GM21576 (cell line): Measurements from ENCODE around the gene MCF2L.
"Not testable (repeated sequence)": the region's sequence is repeated elsewhere in the genome, so short reads cannot be mapped to it uniquely, and the experiment has no call there.

Experiments used
- ATAC-seq: cut with Tn5 transposase; IDR thresholded peaks from one replicate; pipeline ENCODE4 v1.9.1; 2021; ENCODE audit warnings: mild to moderate bottlenecking, moderate library complexity; ENCODE audit not compliant: unreplicated experiment

MCF2L gene, protein sequence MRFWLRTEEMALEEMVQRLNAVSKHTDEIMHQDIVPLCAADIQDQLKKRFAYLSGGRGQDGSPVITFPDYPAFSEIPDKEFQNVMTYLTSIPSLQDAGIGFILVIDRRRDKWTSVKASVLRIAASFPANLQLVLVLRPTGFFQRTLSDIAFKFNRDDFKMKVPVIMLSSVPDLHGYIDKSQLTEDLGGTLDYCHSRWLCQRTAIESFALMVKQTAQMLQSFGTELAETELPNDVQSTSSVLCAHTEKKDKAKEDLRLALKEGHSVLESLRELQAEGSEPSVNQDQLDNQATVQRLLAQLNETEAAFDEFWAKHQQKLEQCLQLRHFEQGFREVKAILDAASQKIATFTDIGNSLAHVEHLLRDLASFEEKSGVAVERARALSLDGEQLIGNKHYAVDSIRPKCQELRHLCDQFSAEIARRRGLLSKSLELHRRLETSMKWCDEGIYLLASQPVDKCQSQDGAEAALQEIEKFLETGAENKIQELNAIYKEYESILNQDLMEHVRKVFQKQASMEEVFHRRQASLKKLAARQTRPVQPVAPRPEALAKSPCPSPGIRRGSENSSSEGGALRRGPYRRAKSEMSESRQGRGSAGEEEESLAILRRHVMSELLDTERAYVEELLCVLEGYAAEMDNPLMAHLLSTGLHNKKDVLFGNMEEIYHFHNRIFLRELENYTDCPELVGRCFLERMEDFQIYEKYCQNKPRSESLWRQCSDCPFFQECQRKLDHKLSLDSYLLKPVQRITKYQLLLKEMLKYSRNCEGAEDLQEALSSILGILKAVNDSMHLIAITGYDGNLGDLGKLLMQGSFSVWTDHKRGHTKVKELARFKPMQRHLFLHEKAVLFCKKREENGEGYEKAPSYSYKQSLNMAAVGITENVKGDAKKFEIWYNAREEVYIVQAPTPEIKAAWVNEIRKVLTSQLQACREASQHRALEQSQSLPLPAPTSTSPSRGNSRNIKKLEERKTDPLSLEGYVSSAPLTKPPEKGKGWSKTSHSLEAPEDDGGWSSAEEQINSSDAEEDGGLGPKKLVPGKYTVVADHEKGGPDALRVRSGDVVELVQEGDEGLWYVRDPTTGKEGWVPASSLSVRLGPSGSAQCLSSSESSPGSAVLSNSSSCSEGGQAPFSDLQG

DNA sequence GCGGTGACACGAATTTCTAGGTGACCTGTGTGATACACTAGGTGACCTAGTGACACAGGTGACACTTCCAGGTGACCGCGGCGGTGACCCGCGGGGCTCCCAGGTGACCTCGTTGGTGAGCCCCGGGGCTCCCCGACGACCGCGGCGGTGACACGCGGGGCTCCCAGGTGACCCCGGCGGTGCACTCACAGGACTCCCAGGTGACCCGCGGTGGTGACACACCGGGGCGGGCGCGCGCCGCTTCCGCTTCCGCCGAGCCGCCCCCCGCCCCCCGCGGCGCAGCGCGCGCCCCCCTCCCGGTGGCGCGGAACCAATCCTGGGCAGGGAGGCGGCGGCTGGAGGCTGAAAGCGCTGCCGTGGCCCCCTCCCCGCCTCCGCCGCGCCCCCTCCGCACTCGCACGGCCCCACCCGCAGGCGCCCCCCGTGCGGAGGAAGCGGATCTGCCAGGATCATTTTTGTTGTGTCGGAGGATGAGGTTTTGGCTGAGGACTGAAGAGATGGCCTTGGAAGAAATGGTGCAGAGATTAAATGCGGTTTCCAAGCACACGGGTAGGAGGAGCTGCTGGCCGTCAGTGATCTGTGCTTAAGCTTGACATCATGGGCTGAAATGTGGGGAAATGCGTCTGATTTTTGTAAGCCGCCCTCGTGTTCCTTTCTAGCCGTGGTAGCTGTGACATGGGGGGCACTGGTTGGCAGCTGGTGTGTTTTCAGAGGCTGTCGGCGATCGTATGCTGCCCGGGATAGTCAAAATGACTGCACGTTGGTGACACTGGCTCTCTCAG is at the start of gene MCF2L:
MCF2L (plus strand) TSS at position 305 of the 782 bp plus-strand sequence; CDS start at position 471, 166 bp downstream.
- ATAC-seq = no peak

DNA sequence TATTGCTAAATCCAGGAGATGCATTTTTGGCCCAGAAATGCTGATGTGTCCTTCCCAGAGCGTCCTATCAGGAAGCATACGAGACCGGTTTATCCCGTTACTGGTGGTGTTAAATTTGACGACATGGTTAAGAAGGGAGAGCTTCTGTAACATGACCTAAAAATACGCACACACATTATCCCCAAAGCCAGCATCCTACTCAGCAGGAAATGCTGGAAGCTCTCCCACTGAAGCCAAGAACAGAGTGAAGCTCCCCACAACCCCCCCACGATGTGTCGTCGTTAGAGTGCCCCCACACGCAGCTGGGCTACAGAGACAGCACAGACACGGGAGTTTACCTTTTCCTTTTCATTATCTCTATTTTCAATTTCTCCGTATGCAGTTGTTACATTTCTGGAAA is 45.1 kb upstream of the MCF2L start:
- ATAC-seq = no peak

DNA sequence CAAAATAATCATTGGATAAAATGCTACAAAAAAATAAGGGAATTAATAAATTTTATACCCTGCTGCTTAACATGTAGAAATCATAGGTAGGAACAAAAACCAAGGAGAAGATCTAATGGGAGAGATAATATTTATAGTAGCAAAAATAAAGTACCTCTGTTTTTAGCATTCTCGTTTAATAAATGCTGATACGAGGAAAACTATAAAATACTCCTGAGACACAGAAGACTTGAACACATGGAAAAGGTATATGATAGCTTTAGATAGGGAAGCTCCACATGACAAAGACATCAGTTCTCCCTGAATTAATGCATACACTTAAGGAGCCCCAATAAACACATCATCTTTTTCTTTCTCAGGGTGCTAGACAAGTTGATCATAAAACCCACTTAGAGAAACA is 44.6 kb upstream of the MCF2L start:
- no peak for ATAC-seq

DNA sequence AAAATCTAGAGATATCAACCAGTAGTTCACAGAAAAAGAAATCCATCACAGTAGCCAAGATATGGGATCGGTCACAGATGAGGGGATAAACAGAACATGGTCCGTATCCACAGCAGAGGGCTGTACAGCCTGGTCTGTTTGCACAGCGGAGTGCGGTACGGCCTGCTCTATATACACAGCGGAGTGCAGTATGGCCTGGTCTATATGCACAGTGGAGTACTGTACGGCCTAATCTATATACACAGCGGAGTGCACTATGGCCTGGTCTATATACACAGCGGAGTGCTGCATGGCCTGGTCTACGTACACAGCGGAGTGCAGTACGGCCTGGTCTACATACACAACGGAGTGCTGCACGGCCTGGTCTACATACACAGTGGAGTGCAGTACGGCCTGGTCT is 43.0 kb upstream of the MCF2L start:
- ATAC-seq = no peak

DNA sequence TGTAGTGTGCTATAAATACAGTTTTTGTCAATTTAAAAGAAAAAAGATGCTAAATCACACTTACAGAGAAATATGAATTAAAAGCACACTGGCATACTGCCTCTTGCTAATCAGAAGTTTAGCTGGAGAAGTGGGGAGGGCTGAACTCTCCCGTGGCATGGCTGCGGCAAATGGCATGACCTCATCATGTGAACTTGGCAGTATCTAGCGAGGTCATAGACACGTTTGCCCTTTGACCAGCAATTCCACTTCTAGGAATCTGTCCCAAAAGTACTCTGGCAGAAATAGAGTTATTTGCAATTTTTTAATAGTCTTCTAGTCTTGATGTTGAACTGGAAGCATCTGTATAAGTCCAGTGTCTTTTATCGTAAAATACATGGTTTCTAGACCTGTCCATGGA is 42.0 kb upstream of the MCF2L start:
- no peak for ATAC-seq

DNA sequence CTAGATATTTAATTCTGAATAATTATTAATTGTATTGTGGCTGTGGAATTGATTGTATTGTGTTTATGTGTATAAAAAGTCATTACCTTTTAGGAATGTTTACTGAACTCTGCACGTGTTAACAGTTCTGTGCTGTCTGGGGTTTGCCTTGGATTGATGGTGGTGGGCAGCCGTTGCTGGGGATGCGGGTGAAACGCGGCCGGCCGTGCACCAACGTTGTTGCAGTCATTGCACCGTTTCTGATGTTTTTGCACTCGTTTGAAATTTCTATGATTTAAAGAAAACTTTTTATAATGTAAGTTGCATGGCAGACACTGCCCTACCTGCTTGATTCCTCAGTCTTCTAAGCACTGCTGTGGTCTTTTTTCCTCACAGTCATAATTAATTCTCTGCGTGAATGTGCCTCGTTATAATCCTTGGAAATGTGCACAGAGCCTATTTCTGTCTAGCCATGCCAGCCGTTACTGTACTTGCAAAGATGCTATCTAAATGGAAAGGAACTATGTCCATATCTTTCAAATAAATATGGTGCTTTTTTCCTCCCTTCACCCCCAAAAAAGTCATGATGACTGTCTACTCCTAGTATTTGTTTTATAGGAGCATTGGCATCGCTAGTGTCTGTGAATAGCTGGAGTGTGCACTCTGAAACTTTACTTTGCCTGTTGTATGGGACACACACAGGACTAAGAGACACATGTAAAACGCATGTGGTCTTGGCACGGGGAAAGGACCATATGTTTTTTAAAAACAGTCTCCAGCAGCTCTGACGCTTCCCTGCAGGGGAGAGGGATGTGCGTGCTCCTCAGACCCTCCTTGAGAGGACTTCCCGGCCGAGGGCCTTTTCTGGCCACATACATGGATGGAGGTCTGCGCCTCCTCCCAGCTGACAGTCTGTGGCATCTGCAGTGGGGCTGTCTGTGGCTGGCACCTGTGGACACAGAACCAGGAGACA is 40.7 kb upstream of the MCF2L start:
- ATAC-seq = no peak

DNA sequence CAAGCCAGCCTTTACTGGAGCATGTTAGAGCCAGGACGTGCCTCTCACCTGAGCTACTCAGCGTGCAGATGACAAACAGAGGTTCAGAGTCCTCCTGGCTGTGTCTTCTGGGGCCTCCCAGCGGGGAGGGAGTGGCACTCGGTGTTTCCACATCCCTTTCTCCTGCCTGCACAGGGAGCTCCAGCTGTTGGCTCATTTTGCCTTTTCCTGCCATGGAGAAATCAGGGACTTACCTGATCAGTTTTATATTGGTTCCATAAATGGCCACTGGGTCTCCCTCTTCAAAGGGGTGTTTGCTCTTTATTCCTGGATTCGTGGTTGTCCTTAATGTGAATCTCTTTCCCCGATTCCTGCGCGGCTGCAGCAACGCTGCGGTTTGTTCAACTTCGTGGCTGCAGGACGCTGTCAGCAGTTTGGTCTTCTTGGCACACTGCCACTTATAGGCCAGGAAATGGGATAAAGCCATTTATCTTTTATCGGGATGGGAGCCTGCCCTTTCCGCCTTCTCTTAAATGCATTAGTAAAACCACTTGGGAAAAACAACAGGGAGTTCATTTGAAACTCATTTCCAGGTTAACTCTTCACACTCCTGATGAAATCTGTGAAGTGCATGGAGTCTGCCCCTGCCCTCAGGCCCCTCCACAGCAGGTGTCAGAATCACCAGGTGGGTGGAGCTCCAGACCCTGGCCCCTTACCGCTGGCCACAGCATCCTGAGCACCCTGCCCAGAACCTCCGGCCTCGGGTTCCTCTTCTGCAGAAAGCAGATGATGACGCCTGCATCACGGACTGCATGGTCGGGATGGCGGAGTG is 39.8 kb upstream of the MCF2L start:
- ATAC-seq = no peak

DNA sequence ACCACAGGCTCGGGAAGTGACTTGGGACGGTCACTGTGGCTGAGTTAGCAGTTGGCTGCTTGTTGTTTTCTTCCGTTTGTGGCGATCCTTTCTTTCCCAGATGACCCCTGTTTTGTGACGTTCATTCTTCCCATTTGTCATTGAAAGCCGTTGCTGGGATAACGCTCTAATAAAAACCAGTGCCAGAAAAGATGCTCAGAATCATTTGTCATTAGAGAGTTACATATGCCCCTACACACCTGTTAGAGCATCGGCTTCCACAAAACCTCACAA is 39.3 kb upstream of the MCF2L start:
- ATAC-seq = no peak

DNA sequence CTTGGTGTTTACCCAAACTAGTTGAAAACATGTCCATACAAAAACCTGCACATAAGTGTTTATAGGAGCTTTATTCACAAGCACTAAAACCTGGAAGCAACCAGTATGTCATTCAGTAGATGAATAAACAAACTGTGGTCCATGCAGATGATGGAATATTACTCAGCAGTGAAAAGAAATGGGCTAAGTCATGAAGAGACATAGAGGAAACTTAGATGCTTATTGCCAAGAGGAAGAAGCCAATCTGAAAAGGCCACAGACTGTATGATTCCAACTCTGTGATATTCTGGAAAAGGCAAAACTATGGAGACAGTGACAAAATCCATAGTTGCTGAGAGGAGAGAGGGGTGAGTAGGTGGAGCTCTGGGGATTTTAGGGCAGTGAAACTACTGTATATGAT is 38.8 kb upstream of the MCF2L start:
- ATAC-seq = no peak

DNA sequence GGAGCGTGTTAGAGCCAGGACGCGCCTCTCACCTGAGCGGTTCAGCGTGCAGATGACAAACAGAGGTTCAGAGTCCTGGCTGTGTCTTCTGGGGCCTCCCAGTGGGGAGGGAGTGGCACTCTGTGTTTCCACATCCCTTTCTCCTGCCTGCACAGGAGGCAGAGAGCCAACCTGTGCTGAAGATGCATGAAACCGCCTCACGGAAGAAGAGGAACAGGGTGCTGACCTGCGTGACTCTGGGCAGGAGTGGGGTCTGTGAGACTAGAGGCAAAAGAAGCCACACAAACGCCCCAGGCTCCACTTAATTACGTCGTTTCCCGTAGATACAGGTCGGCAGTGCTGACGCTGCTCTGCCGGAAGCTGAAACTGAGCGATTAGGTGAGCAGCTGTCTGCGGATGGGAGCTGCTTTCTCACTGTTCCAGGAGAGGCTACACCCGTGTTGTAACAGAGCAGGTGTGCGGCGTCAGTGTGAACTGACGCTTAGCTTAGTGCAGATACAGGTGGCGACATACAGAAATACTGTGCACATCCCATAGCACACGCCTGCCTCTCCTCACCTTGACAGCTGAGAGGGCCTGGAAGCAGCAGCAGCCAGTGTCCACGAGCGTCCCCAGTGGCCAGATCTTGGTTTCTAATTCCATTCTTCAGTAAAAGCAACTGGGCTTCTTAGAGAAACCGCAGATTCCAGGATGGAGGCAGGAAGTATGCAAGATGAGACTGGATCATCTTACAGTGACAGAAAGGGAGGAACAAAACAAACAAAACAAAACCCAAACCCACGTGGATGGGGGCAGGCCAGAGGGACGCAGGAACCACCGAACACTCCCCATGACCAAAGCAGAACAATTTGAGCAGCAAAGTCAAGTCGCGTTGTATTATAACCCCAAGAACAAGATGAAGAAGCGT is 37.7 kb upstream of the MCF2L start:
- ATAC-seq = peak; percentile 90

DNA sequence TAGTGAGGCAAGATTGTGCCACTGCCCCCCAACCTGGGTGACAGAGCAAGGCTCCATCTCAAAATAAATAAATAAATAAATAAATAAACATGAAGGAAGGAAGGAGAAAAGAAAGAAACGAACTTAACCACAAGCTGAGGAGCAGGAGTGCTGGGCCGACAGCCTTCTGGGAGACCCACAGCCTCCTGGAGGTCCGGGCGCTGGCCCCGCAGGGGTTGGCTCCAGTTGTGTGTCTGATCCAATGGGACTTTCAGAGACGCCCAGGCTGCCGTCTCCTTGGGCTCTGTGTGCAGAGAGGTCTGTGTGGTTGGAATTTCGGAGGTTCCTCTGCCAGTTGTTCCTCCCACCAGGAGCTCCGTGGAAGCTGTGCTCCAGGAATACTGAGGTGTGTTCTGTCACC is 36.0 kb upstream of the MCF2L start:
- ATAC-seq = no peak

DNA sequence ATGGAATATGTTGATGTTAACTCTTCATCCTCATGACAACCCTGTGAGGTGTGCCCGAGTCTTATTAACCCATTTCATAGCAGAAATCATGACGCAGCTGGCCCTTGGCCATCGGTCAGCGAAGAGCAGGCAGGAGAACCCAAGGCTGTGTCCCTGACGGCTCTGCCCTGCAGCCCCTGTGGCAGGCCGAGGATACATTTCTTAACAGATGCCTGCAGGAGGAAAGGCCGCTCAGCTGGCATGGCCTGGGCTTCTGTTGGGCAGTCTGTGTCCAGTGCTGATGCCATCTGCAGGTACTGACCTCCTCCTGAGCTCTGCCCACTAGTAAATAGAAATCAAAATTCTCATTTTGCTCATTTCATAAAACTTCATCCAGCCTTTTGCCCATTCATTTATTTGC is 35.4 kb upstream of the MCF2L start:
- no peak for ATAC-seq

DNA sequence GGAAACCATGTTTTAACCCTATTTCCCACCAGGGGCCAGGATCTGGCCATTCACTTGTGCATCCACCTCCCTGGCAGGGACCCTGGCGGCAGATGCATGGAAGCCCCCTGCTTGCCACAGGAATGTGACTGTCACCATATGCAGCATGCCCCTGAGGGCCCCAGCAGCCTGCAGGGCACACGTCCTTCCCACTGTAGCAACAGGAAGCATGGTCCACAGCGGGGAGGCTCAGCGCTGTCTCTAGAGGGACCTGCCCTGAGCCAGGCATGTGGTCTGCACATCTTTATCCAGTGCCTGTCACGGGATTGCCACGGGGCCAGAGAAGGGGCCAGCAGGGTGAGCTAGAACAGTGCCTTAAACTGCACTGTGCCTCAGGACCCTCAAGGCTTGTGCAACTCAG is 34.9 kb upstream of the MCF2L start:
- ATAC-seq = no peak

DNA sequence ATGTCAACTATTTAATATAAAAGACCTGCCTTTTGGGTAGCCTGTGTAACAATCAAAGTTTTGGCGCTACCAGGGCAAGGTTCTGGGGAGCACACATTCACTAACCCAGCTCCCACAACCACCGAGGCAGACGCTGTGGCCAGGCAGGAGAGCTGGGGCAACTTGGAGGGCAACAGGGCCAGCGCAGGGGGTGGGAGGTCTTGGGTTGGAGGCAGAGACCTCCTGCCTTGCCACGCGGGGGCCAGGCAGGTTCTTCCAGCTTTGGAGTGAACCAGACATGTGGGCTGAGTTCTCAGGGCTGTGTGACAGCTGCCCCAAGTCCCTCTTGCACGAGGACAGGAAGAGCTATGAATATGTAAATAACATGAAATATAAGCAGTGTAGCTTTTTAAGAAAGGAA is 30.3 kb upstream of the MCF2L start:
- no peak for ATAC-seq

DNA sequence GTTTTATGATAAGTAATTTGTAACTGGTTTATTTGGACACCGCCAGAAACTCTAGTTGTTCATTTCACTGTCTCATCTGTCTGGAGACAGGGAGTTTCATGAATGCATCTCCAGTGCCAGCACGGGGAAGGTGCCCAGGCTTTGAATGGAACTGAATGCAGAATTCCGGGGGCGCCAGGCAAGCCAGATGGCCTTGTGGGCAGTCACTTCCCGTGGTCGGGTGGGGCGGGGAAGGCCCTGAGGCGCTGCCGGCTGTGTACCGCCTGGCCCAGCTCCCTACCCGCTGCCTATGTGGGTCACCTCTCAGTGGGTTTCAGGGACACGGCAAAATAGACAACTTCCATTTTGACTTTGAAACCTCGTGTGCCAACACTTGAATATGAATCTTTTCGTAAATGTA is 28.8 kb upstream of the MCF2L start:
- ATAC-seq = no peak

DNA sequence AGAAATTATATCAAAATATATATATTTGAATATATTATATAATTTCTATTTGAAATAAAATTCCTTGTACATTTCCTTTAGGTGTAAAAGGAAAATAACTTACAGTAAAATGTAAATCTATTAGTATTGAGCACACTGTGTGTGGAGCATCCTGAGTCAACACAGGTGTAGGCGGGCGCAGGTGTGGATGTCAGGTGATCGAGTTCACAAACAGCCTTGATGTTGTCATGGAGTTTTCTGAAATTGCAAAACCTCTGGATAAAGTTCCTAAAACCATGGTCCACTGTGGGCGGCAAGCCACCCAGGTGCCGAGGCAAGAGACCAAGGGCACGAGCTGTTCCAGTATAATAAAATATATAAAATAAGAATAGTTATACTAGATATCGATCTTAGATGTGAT is 27.7 kb upstream of the MCF2L start:
- no peak for ATAC-seq

DNA sequence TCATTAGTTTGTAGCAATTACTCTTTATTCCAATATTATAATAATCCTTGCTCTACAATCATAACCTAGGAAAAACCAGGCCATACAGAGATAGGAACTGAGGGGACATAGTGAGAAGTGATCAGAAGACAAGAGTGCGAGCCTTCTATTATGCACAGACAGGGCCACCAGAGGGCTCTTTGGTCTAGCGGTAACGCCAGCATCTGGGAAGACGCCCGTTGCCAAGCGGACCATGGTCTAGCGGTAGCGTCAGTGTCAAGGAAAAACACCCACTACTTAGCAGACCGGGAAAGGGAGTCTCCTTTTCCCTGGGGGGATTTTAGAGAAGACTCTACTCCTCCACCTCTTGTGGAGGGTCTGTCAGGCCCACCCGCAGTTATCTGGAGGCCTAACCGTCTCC is 27.2 kb upstream of the MCF2L start:
- ATAC-seq = not testable (repeated sequence)

DNA sequence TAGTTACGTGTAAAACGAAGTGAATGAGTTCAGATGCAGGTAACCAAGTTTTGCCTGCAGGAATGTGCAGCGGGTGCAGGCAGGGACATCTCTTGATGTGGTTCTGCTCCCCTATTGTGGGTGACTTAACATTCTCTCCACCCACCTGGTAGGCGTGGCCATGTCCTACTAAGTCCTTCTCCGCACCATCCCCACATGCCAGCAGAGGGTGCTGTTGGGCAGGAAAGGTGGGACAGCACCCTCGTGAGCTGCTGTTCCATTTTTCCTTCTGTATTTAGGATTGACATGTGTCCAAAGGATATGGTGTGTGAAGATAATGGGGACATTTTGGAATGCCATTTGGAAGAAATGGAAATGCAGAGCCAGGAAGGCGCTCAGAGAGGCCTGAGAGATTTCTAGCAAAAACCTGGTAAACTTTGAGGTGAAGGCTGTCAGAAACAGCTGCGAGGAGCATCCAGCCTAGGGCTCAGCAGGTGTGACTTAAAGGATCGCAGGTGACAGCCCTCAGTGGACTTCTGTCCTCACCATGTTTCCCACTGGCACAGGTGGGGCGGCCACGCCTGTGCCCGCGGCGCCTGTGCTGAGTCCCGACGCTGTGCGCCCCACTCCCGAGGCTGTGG is 26.2 kb upstream of the MCF2L start:
- ATAC-seq = peak; percentile 96
